CD14-positive monocyte (primary cell): ENCODE measurements around the gene CUX1. TPM values are rescaled to one million over a fixed set of nuclear protein-coding genes. Genes with fewer than 3 reads are reported as not detected.

Experiments
- DNase-seq, 3 donors: peaks; one replicate each; pipeline ENCODE4 v3.0.0-alpha.2; 2011 to 2022
- H2AFZ ChIP-seq: 2 replicates; pipeline ENCODE4 v1.6.0; 2012; ENCODE audit warnings: mild to moderate bottlenecking, low read depth, low read length, inconsistent platforms; ENCODE audit not compliant: insufficient read depth, poor library complexity, severe bottlenecking
- H3K27ac ChIP-seq, 2 donors: 1 replicate in 1 of 2; 2 replicates in 1 of 2; pipeline ENCODE4 v1.5.1; 2012 to 2013; ENCODE audit warnings: low read length in 2 of 2, control low read depth in 1 of 2, inconsistent platforms in 1 of 2, low read depth in 1 of 2, mild to moderate bottlenecking in 1 of 2
- H3K27me3 ChIP-seq, 2 donors: one replicate each; pipeline versions ENCODE4 v1.6.0 to v1.6.1; 2011 to 2013; ENCODE audit warnings: low read length in 2 of 2; ENCODE audit not compliant: control insufficient read depth in 2 of 2, insufficient read depth in 2 of 2
- H3K36me3 ChIP-seq, 2 donors: replicated peaks in 1 of 2; 1 replicate in 1 of 2; 2 replicates in 1 of 2; pipeline versions ENCODE4 v1.5.1 to v1.6.1; 2012 to 2013; ENCODE audit warnings: low read length in 2 of 2, control low read depth in 1 of 2, inconsistent platforms in 1 of 2, mild to moderate bottlenecking in 1 of 2; ENCODE audit not compliant: insufficient read depth in 2 of 2, control insufficient read depth in 1 of 2
- H3K4me1 ChIP-seq, 2 donors: 1 replicate in 1 of 2; 2 replicates in 1 of 2; pipeline versions ENCODE4 v1.5.1 to v1.6.1; 2012 to 2013; ENCODE audit warnings: low read length in 2 of 2, control low read depth in 1 of 2, inconsistent platforms in 1 of 2, mild to moderate bottlenecking in 1 of 2, moderate library complexity in 1 of 2; ENCODE audit not compliant: insufficient read depth in 2 of 2, control insufficient read depth in 1 of 2
- H3K4me2 ChIP-seq: replicated peaks from 2 replicates; pipeline ENCODE3; 2012; ENCODE audit warnings: low read length, moderate library complexity, mild to moderate bottlenecking; ENCODE audit not compliant: poor library complexity, severe bottlenecking; ENCODE audit errors: extremely low read depth
- H3K4me3 ChIP-seq, 3 experiments: fragments of 200-600 bp in 1 of 3; sonication (generic) in 1 of 3; replicated peaks in 1 of 3; 1 replicate in 2 of 3; 2 replicates in 1 of 3; pipeline ENCODE4 v1.5.1; 2011 to 2013; ENCODE audit warnings: low read length in 3 of 3, mild to moderate bottlenecking in 3 of 3, control low read depth in 2 of 3, low read depth in 2 of 3, inconsistent platforms in 1 of 3, moderate library complexity in 1 of 3
- H3K79me2 ChIP-seq: 2 replicates; pipeline ENCODE4 v1.6.0; 2012; ENCODE audit warnings: mild to moderate bottlenecking, control low read depth, inconsistent platforms, low read length, moderate library complexity; ENCODE audit not compliant: insufficient read depth
- H3K9ac ChIP-seq: 2 replicates; pipeline ENCODE4 v1.6.0; 2017; ENCODE audit warnings: low read length, mild to moderate bottlenecking; ENCODE audit not compliant: insufficient read depth, poor library complexity, severe bottlenecking
- H3K9me3 ChIP-seq, 2 donors: replicated peaks in 1 of 2; 1 replicate in 1 of 2; 2 replicates in 1 of 2; pipeline versions ENCODE4 v1.5.1 to v1.6.1; 2012 to 2013; ENCODE audit warnings: low read length in 2 of 2, control low read depth in 1 of 2; ENCODE audit not compliant: control insufficient read depth in 1 of 2, insufficient read depth in 1 of 2
- H4K20me1 ChIP-seq: 2 replicates; pipeline ENCODE4 v1.6.0; 2012; ENCODE audit warnings: mild to moderate bottlenecking, low read length, control low read depth, moderate library complexity; ENCODE audit not compliant: insufficient read depth
- H3K27ac Mint-ChIP-seq, 7 donors: one replicate each; pipeline ENCODE4 v1.8.0; 2020; ENCODE audit warnings: mild to moderate bottlenecking in 7 of 7, mixed read lengths in 7 of 7, moderate library complexity in 6 of 7, inconsistent platforms in 2 of 7
- H3K27me3 Mint-ChIP-seq, 3 donors: one replicate each; pipeline ENCODE4 v1.8.0; 2021 to 2022; ENCODE audit warnings: low read depth in 3 of 3, mild to moderate bottlenecking in 3 of 3, mixed read lengths in 3 of 3, moderate library complexity in 3 of 3, inconsistent platforms in 1 of 3
- H3K36me3 Mint-ChIP-seq, 2 donors: one replicate each; pipeline ENCODE4 v1.8.0; 2020; ENCODE audit warnings: mixed read lengths in 2 of 2, inconsistent platforms in 1 of 2, mild to moderate bottlenecking in 1 of 2
- H3K4me1 Mint-ChIP-seq: one replicate; pipeline ENCODE4 v1.8.0; 2020; ENCODE audit warnings: mild to moderate bottlenecking, mixed read lengths
- H3K4me3 Mint-ChIP-seq, 2 donors: one replicate each; pipeline ENCODE4 v1.8.0; 2020; ENCODE audit warnings: mild to moderate bottlenecking in 2 of 2, mixed read lengths in 2 of 2, moderate library complexity in 1 of 2
- H3K9me3 Mint-ChIP-seq, 7 donors: one replicate each; pipeline ENCODE4 v1.8.0; 2020 to 2022; ENCODE audit warnings: mixed read lengths in 7 of 7, mild to moderate bottlenecking in 6 of 7, moderate library complexity in 6 of 7, inconsistent platforms in 2 of 7
- CTCF ChIP-seq: fragments of 200-600 bp; IDR thresholded peaks from one replicate; pipeline ENCODE4 v1.8.0; 2022; ENCODE audit warnings: antibody characterized with exemption, mild to moderate bottlenecking
- WGBS: methylation state at CpG from one replicate; pipeline ENCODE4 v1.1.5; 2013; ENCODE audit warnings: missing lambda C conversion rate; ENCODE audit not compliant: insufficient coverage; 5-methylcytosine and 5-hydroxymethylcytosine counted together
- intact Hi-C, 2 donors: fragments of 100-400 bp; cut with micrococcal nuclease; formaldehyde crosslinking; loops; one replicate each; pipeline versions ENCODE4 v1.15.0 to v1.15.1; 2023
- polyA plus RNA-seq, 3 donors: library from polyadenylated mRNA; depleted of rRNA in 1 of 3; unstranded in 2 of 3; stranded (reverse) in 1 of 3; fragments of 300-500 nt in 2 of 3; fragments of >200 nt in 1 of 3; fragmentation: Illumina TruSeq in 2 of 3; gene quantifications; 1 replicate in 2 of 3; 2 replicates in 1 of 3; pipeline ENCODE4 v1.2.3, GENCODE V29; 2012 to 2021

Gene CUX1
- polyA plus RNA-seq, 3 donors: 17.6 to 38.0 (median 28.0) TPM

- no peaks in the 10 kb centered on the region for H3K4me1 ChIP-seq
- H3K4me2 ChIP-seq: no peak overlapping the region
- TF ChIP-seq CTCF: no peak
- Mint-ChIP-seq H3K36me3 (peaks cover 20 to 32% of the 10 kb centered on the region in 2 donors), H3K9me3 (no peaks in the 10 kb centered on the region), H3K4me3 (no peak overlapping the region), H3K27me3 (peaks cover 0 to 4% (median 0%) of the 10 kb centered on the region in 3 donors), H3K4me1 (peaks cover 18% of the 10 kb centered on the region), H3K27ac (peak overlapping the region; percentile 24 to 86 (median 63))
- H2AFZ ChIP-seq: no peak overlapping the region
- peaks cover 7 to 23% of the 10 kb centered on the region in 2 donors for H3K36me3 ChIP-seq
- no peak overlapping the region for H3K4me3 ChIP-seq
- no peaks in the 10 kb centered on the region for H3K9me3 ChIP-seq
- no peak for DNase-seq
- H3K27me3 ChIP-seq: no peaks in the 10 kb centered on the region
- H3K79me2 ChIP-seq: peaks cover 100% of the 10 kb centered on the region
- 95% methylated on average over 2 of the region's 7 CpGs for WGBS
- no peak overlapping the region for H3K27ac ChIP-seq
- peaks cover 100% of the 10 kb centered on the region for H4K20me1 ChIP-seq
- intact Hi-C loops: loop anchor here in 1 of 2 donors (5.0 to 10.0 kb wide), 2 partner anchors 32 to 85 kb away; no protein-coding TSS in a partner anchor
- no peak overlapping the region for H3K9ac ChIP-seq
Observed at GRCh38 chr7:101869901-101870290, 52.5 kb downstream of the CUX1 start.

GRCh38 chr7:101870361-101871062, 53.1 kb downstream of the CUX1 start:
- H3K79me2 ChIP-seq: peaks cover 100% of the 10 kb centered on the region

More at GRCh38 chr7:101870361-101871062, 53.1 kb downstream of the CUX1 start:
- no peaks in the 10 kb centered on the region for H3K4me1 ChIP-seq
- H3K27me3 Mint-ChIP-seq: peaks cover 0 to 4% (median 0%) of the 10 kb centered on the region in 3 donors
- no peaks in the 10 kb centered on the region for H3K27me3 ChIP-seq
- DNase-seq: no peak
- WGBS: 94% methylated on average over 5 of the region's 12 CpGs
- H3K36me3 Mint-ChIP-seq: peaks cover 14 to 29% of the 10 kb centered on the region in 2 donors
- H4K20me1 ChIP-seq: peaks cover 100% of the 10 kb centered on the region
- no peaks in the 10 kb centered on the region for H3K9me3 Mint-ChIP-seq
- H3K27ac ChIP-seq: peak overlapping the region in 1 of 2 donors; percentile 15
- no peaks in the 10 kb centered on the region for H3K9me3 ChIP-seq
- H3K9ac ChIP-seq: no peak overlapping the region
- H3K4me2 ChIP-seq: no peak overlapping the region
- peaks cover 18% of the 10 kb centered on the region for H3K4me1 Mint-ChIP-seq
- H3K4me3 ChIP-seq: no peak overlapping the region
- H3K36me3 ChIP-seq: peaks cover 3 to 22% of the 10 kb centered on the region in 2 donors
- no peak overlapping the region for H2AFZ ChIP-seq
- peak overlapping the region; percentile 24 to 86 (median 71) for H3K27ac Mint-ChIP-seq
- intact Hi-C loops: no loop called here
- no peak for TF ChIP-seq CTCF
- no peak overlapping the region for H3K4me3 Mint-ChIP-seq
